Hematopoietic multipotent progenitor cell treated with erythropoietin and hydrocortisone succinate and interleukin-3 and kit ligand, for 8 days (in vitro differentiated cells): ENCODE data around the gene ADCY7.

ENCODE experiments used
- DNase-seq: peaks from one replicate; pipeline ENCODE4 v3.0.0-alpha.2; 2015

The ADCY7 gene

GRCh38 chr16:50251375-50252081 lies 14.8 kb upstream of the ADCY7 start:
- no peak for DNase-seq

GRCh38 chr16:50252082-50252611 lies 14.2 kb upstream of the ADCY7 start:
- DNase-seq = no peak

GRCh38 chr16:50252874-50253513 lies 13.4 kb upstream of the ADCY7 start:
- DNase-seq = no peak

- DNase-seq = peak; percentile 51
These were observed 12.8 kb upstream of the ADCY7 start for GRCh38 chr16:50253514-50253910.

- peak; percentile 72 for DNase-seq
These were observed 12.3 kb upstream of the ADCY7 start for GRCh38 chr16:50254072-50254471.

- no peak for DNase-seq
These were observed 10.8 kb upstream of the ADCY7 start for GRCh38 chr16:50255538-50255937.

GRCh38 chr16:50256604-50257003 lies 9.7 kb upstream of the ADCY7 start:
- no peak for DNase-seq

- DNase-seq = no peak
These were observed 8.5 kb upstream of the ADCY7 start for GRCh38 chr16:50257876-50258275.

- peak; percentile 45 for DNase-seq
These were observed 6.8 kb upstream of the ADCY7 start for GRCh38 chr16:50259334-50260205.

- no peak for DNase-seq
These were observed 5.9 kb upstream of the ADCY7 start for GRCh38 chr16:50260206-50261159.

- DNase-seq = no peak
These were observed 5.1 kb upstream of the ADCY7 start for GRCh38 chr16:50261160-50261706.

- peak; percentile 60 for DNase-seq
These were observed 4.6 kb upstream of the ADCY7 start for GRCh38 chr16:50261707-50262235.

GRCh38 chr16:50263060-50263909 lies 3.1 kb upstream of the ADCY7 start:
- DNase-seq = peak; percentile 97

- peak; percentile 81 for DNase-seq
These were observed 2.1 kb upstream of the ADCY7 start for GRCh38 chr16:50263940-50264929.

GRCh38 chr16:50265260-50265659 lies 1.1 kb upstream of the ADCY7 start:
- peak; percentile 87 for DNase-seq

GRCh38 chr16:50265716-50266336 lies 525 bp upstream of the ADCY7 start:
- DNase-seq = no peak

GRCh38 chr16:50267151-50267631 lies 840 bp downstream of the ADCY7 start:
- peak; percentile 25 for DNase-seq

- DNase-seq = peak; percentile 34
These were observed 1.3 kb downstream of the ADCY7 start for GRCh38 chr16:50267651-50268050.

- peak; percentile 49 for DNase-seq
These were observed 2.0 kb downstream of the ADCY7 start for GRCh38 chr16:50268352-50268751.
